ENCODE data around the gene SNX20. TPM values are rescaled to one million over a fixed set of nuclear protein-coding genes. Genes with fewer than 3 reads are reported as not detected.

The SNX20 gene
- total and polyA plus RNA-seq, 2 of the 13 experiments (the other 11 are each of a cell fraction or from before 2014, with no cell fraction given) = not detected

- TF ChIP-seq ZBTB2 (CRISPR knock-in tag; IDR thresholded peaks at IDR 0.05; ENCODE audit: low read depth) (no peak), ZNF225 (CRISPR knock-in tag; IDR thresholded peaks at IDR 0.05) (peak; percentile 57), WIZ (CRISPR knock-in tag; IDR thresholded peaks at IDR 0.05) (no peak), THAP7 (CRISPR knock-in tag; IDR thresholded peaks at IDR 0.05) (no peak), ZNF615 (CRISPR knock-in tag; IDR thresholded peaks at IDR 0.05; ENCODE audit: borderline replicate concordance) (no peak), HOXD1 (CRISPR knock-in tag; IDR thresholded peaks at IDR 0.05) (no peak), EZH2 (conservative IDR thresholded peaks at IDR 0.05; ENCODE audit: low read depth, low read length) (no peak), ZMYM2 (CRISPR knock-in tag; IDR thresholded peaks at IDR 0.05) (0 out of 2 replicates have a peak, but pooled peaks have one; percentile 31), ZBTB46 (CRISPR knock-in tag; IDR thresholded peaks at IDR 0.05; ENCODE audit: borderline replicate concordance) (no peak), RNF219 (CRISPR knock-in tag; IDR thresholded peaks at IDR 0.05) (no peak), NR0B2 (CRISPR knock-in tag; IDR thresholded peaks at IDR 0.05) (0 out of 2 replicates have a peak, but pooled peaks have one; percentile 25), POGZ (CRISPR knock-in tag; IDR thresholded peaks at IDR 0.05) (no peak), ARNT2 (CRISPR knock-in tag; IDR thresholded peaks at IDR 0.05; ENCODE audit: low read depth) (peak; percentile 64; the same call in 1 of the 2 replicates), ARNTL (CRISPR knock-in tag; IDR thresholded peaks at IDR 0.05) (no peak), TRIM22 (IDR thresholded peaks at IDR 0.05) (no peak), ZNF768 (CRISPR knock-in tag; IDR thresholded peaks at IDR 0.05) (peak; percentile 40; the same call in 1 of the 2 replicates)
Measured at GRCh38 chr16:50699326-50700159, 18.4 kb upstream of the SNX20 start (continued).

Data from HepG2 (cell line).